BLaER1 (cell line): ENCODE measurements around the gene SUPT3H.

Source experiments
- H3K27ac ChIP-seq: shearing (Covaris generic); formaldehyde crosslinking; 2 replicates; pipeline ENCODE4 v1.8.1; 2022
- H3K27me3 ChIP-seq: shearing (Covaris generic); formaldehyde crosslinking; 2 replicates; pipeline ENCODE4 v1.8.1; 2022
- H3K36me3 ChIP-seq: shearing (Covaris generic); formaldehyde crosslinking; 2 replicates; pipeline ENCODE4 v1.8.1; 2022
- H3K4me1 ChIP-seq: shearing (Covaris generic); formaldehyde crosslinking; 2 replicates; pipeline ENCODE4 v1.8.1; 2022
- H3K4me2 ChIP-seq: shearing (Covaris generic); formaldehyde crosslinking; 2 replicates; pipeline ENCODE4 v1.8.1; 2022
- H3K4me3 ChIP-seq: shearing (Covaris generic); formaldehyde crosslinking; 2 replicates; pipeline ENCODE4 v1.8.1; 2022
- H3K9ac ChIP-seq: shearing (Covaris generic); formaldehyde crosslinking; 2 replicates; pipeline ENCODE4 v1.8.1; 2022
- H3K9me3 ChIP-seq: shearing (Covaris generic); formaldehyde crosslinking; 2 replicates; pipeline ENCODE4 v1.8.1; 2022
- H4K20me1 ChIP-seq: shearing (Covaris generic); formaldehyde crosslinking; 2 replicates; pipeline ENCODE4 v1.8.1; 2022
- Cebpa-rat ChIP-seq: shearing (Covaris generic); IDR thresholded peaks from 2 replicates; pipeline ENCODE4 v1.8.1; 2022

Gene SUPT3H

GRCh38 chr6:45369870-45370269 lies 7.9 kb downstream of the SUPT3H start:
- H3K36me3 ChIP-seq: no peaks in the 10 kb centered on the region
- no peak for TF ChIP-seq Cebpa-rat
- H3K4me3 ChIP-seq: no peak overlapping the region
- no peak overlapping the region for H3K9ac ChIP-seq
- no peaks in the 10 kb centered on the region for H3K27me3 ChIP-seq
- H3K9me3 ChIP-seq: no peaks in the 10 kb centered on the region
- H3K27ac ChIP-seq: no peak overlapping the region
- no peaks in the 10 kb centered on the region for H4K20me1 ChIP-seq
- no peaks in the 10 kb centered on the region for H3K4me1 ChIP-seq
- no peak overlapping the region for H3K4me2 ChIP-seq

- no peaks in the 10 kb centered on the region for H3K36me3 ChIP-seq
- TF ChIP-seq Cebpa-rat: no peak
Measured at GRCh38 chr6:45367999-45368398, 9.7 kb downstream of the SUPT3H start.

GRCh38 chr6:45366534-45366933 lies 11.2 kb downstream of the SUPT3H start:
- H3K4me2 ChIP-seq: no peak overlapping the region
- no peak for TF ChIP-seq Cebpa-rat
- H3K9me3 ChIP-seq: no peaks in the 10 kb centered on the region
- H3K4me1 ChIP-seq: no peaks in the 10 kb centered on the region
- no peak overlapping the region for H3K4me3 ChIP-seq
- no peak overlapping the region for H3K9ac ChIP-seq
- no peaks in the 10 kb centered on the region for H3K27me3 ChIP-seq
- H4K20me1 ChIP-seq: no peaks in the 10 kb centered on the region
- H3K27ac ChIP-seq: no peak overlapping the region
- no peaks in the 10 kb centered on the region for H3K36me3 ChIP-seq

More at GRCh38 chr6:45367999-45368398, 9.7 kb downstream of the SUPT3H start:
- H3K27ac ChIP-seq: no peak overlapping the region
- H4K20me1 ChIP-seq: no peaks in the 10 kb centered on the region
- H3K9me3 ChIP-seq: no peaks in the 10 kb centered on the region
- no peaks in the 10 kb centered on the region for H3K27me3 ChIP-seq
- no peak overlapping the region for H3K4me3 ChIP-seq
- H3K4me2 ChIP-seq: no peak overlapping the region
- H3K4me1 ChIP-seq: no peaks in the 10 kb centered on the region
- no peak overlapping the region for H3K9ac ChIP-seq

GRCh38 chr6:45365036-45365435 lies 12.7 kb downstream of the SUPT3H start:
- Histone ChIP-seq H3K4me3 (no peak overlapping the region), H3K9me3 (no peaks in the 10 kb centered on the region), H3K9ac (no peak overlapping the region), H3K4me1 (no peaks in the 10 kb centered on the region), H3K4me2 (no peak overlapping the region), H3K27ac (no peak overlapping the region), H4K20me1 (no peaks in the 10 kb centered on the region), H3K36me3 (no peaks in the 10 kb centered on the region), H3K27me3 (no peaks in the 10 kb centered on the region)
- TF ChIP-seq Cebpa-rat: no peak

- Histone ChIP-seq H3K9me3 (no peaks in the 10 kb centered on the region), H3K27ac (no peak overlapping the region), H3K4me2 (no peak overlapping the region), H3K36me3 (no peaks in the 10 kb centered on the region), H3K4me1 (no peaks in the 10 kb centered on the region), H4K20me1 (no peaks in the 10 kb centered on the region), H3K9ac (no peak overlapping the region), H3K4me3 (no peak overlapping the region), H3K27me3 (no peaks in the 10 kb centered on the region)
- no peak for TF ChIP-seq Cebpa-rat
Measured at GRCh38 chr6:45364466-45364865, 13.3 kb downstream of the SUPT3H start.

GRCh38 chr6:45353654-45354053 lies 24.1 kb downstream of the SUPT3H start:
- no peak for TF ChIP-seq Cebpa-rat
- Histone ChIP-seq H3K9me3 (no peaks in the 10 kb centered on the region), H3K36me3 (no peaks in the 10 kb centered on the region), H3K4me3 (no peak overlapping the region), H3K27ac (no peak overlapping the region), H3K27me3 (no peaks in the 10 kb centered on the region), H3K4me2 (no peak overlapping the region), H3K9ac (no peak overlapping the region), H4K20me1 (no peaks in the 10 kb centered on the region), H3K4me1 (no peaks in the 10 kb centered on the region)

GRCh38 chr6:45351667-45352066 lies 26.1 kb downstream of the SUPT3H start:
- H3K27me3 ChIP-seq: no peaks in the 10 kb centered on the region

GRCh38 chr6:45351076-45351475 lies 26.7 kb downstream of the SUPT3H start:
- H3K27ac ChIP-seq: no peak overlapping the region
- H3K36me3 ChIP-seq: no peaks in the 10 kb centered on the region
- no peak overlapping the region for H3K9ac ChIP-seq
- H4K20me1 ChIP-seq: no peaks in the 10 kb centered on the region
- no peaks in the 10 kb centered on the region for H3K27me3 ChIP-seq
- H3K4me3 ChIP-seq: no peak overlapping the region
- no peak for TF ChIP-seq Cebpa-rat
- no peak overlapping the region for H3K4me2 ChIP-seq
- H3K9me3 ChIP-seq: no peaks in the 10 kb centered on the region
- no peaks in the 10 kb centered on the region for H3K4me1 ChIP-seq

More at GRCh38 chr6:45351667-45352066, 26.1 kb downstream of the SUPT3H start:
- no peak for TF ChIP-seq Cebpa-rat
- no peak overlapping the region for H3K9ac ChIP-seq
- no peaks in the 10 kb centered on the region for H3K4me1 ChIP-seq
- H3K4me2 ChIP-seq: no peak overlapping the region
- H3K4me3 ChIP-seq: no peak overlapping the region
- H3K27ac ChIP-seq: no peak overlapping the region
- no peaks in the 10 kb centered on the region for H4K20me1 ChIP-seq
- no peaks in the 10 kb centered on the region for H3K36me3 ChIP-seq
- no peaks in the 10 kb centered on the region for H3K9me3 ChIP-seq

- TF ChIP-seq Cebpa-rat: no peak
- Histone ChIP-seq H3K27ac (no peak overlapping the region), H3K4me3 (no peak overlapping the region), H4K20me1 (no peaks in the 10 kb centered on the region), H3K36me3 (no peaks in the 10 kb centered on the region), H3K4me1 (no peaks in the 10 kb centered on the region), H3K4me2 (no peak overlapping the region), H3K9ac (no peak overlapping the region), H3K27me3 (no peaks in the 10 kb centered on the region), H3K9me3 (no peaks in the 10 kb centered on the region)
Measured at GRCh38 chr6:45350186-45350710, 27.5 kb downstream of the SUPT3H start.

GRCh38 chr6:45344900-45345299 lies 32.8 kb downstream of the SUPT3H start:
- H4K20me1 ChIP-seq: no peaks in the 10 kb centered on the region
- no peak for TF ChIP-seq Cebpa-rat
- no peak overlapping the region for H3K4me2 ChIP-seq
- H3K4me3 ChIP-seq: no peak overlapping the region
- H3K9me3 ChIP-seq: no peaks in the 10 kb centered on the region
- no peaks in the 10 kb centered on the region for H3K36me3 ChIP-seq
- H3K27me3 ChIP-seq: no peaks in the 10 kb centered on the region
- no peak overlapping the region for H3K27ac ChIP-seq
- H3K9ac ChIP-seq: no peak overlapping the region
- no peaks in the 10 kb centered on the region for H3K4me1 ChIP-seq

- Histone ChIP-seq H3K4me1 (peaks cover 5% of the 10 kb centered on the region), H3K9me3 (no peaks in the 10 kb centered on the region), H4K20me1 (no peaks in the 10 kb centered on the region), H3K27ac (no peak overlapping the region), H3K4me3 (no peak overlapping the region), H3K36me3 (no peaks in the 10 kb centered on the region), H3K4me2 (no peak overlapping the region), H3K9ac (no peak overlapping the region), H3K27me3 (no peaks in the 10 kb centered on the region)
- TF ChIP-seq Cebpa-rat: no peak
Measured at GRCh38 chr6:45328523-45328922, 49.2 kb downstream of the SUPT3H start.
